ENCODE data around the gene CYS1.

Gene CYS1

GRCh38 chr2:10067881-10068280 lies 12.3 kb downstream of the CYS1 start:
- DNase-seq: no peak

GRCh38 chr2:10067330-10067729 lies 12.9 kb downstream of the CYS1 start:
- no peak for DNase-seq

GRCh38 chr2:10065773-10066055 lies 14.5 kb downstream of the CYS1 start:
- no peak for DNase-seq

GRCh38 chr2:10064932-10065772 lies 15.1 kb downstream of the CYS1 start:
- DNase-seq: no peak

- DNase-seq: no peak
These were observed 16.6 kb downstream of the CYS1 start for GRCh38 chr2:10063566-10063965.

- no peak for DNase-seq
These were observed 17.3 kb downstream of the CYS1 start for GRCh38 chr2:10062931-10063365.

GRCh38 chr2:10061221-10061925 lies 18.8 kb downstream of the CYS1 start:
- no peak for DNase-seq

- DNase-seq: no peak
These were observed 20.5 kb downstream of the CYS1 start for GRCh38 chr2:10059552-10060335.

GRCh38 chr2:10059016-10059351 lies 21.2 kb downstream of the CYS1 start:
- no peak for DNase-seq

GRCh38 chr2:10058251-10059015 lies 21.8 kb downstream of the CYS1 start:
- no peak for DNase-seq

GRCh38 chr2:10057231-10058107 lies 22.7 kb downstream of the CYS1 start:
- peak; percentile 70 for DNase-seq

GRCh38 chr2:10056439-10056838 lies 23.8 kb downstream of the CYS1 start:
- DNase-seq: no peak

- no peak for DNase-seq
These were observed 25.2 kb downstream of the CYS1 start for GRCh38 chr2:10054976-10055375.

- no peak for DNase-seq
These were observed 25.8 kb downstream of the CYS1 start for GRCh38 chr2:10054424-10054823.

- DNase-seq: no peak
These were observed 26.9 kb downstream of the CYS1 start for GRCh38 chr2:10053351-10053750.

GRCh38 chr2:10052216-10052615 lies 28.0 kb downstream of the CYS1 start:
- DNase-seq: no peak

- no peak for DNase-seq
These were observed 31.6 kb downstream of the CYS1 start for GRCh38 chr2:10048501-10049171.

- DNase-seq: no peak
These were observed 32.4 kb downstream of the CYS1 start for GRCh38 chr2:10047616-10048500.

GRCh38 chr2:10046931-10047330 lies 33.3 kb downstream of the CYS1 start:
- DNase-seq: no peak

Data from NCI-H510A (cell line).